PC-3 (cell line): ENCODE results near the gene GEMIN5.

Experiments
- CTCF ChIP-seq: fragments of 300-600 bp; sonication (generic); conservative IDR thresholded peaks from 2 replicates; pipeline ENCODE4 v1.5.1; 2017; ENCODE audit warnings: antibody characterized with exemption, low read depth, mild to moderate bottlenecking, low read length
- EZH2 ChIP-seq: fragments of 300-600 bp; sonication (generic); IDR thresholded peaks from one replicate; pipeline ENCODE4 v1.6.1; 2017; ENCODE audit warnings: antibody characterized with exemption, mild to moderate bottlenecking, low read length; ENCODE audit not compliant: unreplicated experiment
- EZH2phosphoT487 ChIP-seq: fragments of 300-600 bp; sonication (generic); IDR thresholded peaks from 2 replicates; pipeline ENCODE4 v1.6.1; 2018; ENCODE audit warnings: mild to moderate bottlenecking, antibody characterized with exemption, low read length, borderline replicate concordance

GRCh38 chr5:154966081-154966841 is 28.2 kb upstream of the GEMIN5 start:
- TF ChIP-seq EZH2 (no peak), CTCF (no peak), EZH2phosphoT487 (no peak)
